ENCODE measurements around the gene RHOF. TPM values are rescaled to one million over a fixed set of nuclear protein-coding genes. Genes with fewer than 3 reads are reported as not detected.

The RHOF gene
- total and polyA plus RNA-seq, 2 of the 8 experiments (the other 6 are each of a cell fraction or from before 2014, with no cell fraction given), result 23.8 to 31.9 TPM

GRCh38 chr12:121784460-121784859 lies 9.0 kb downstream of the RHOF start (continued):
- no peak for TF ChIP-seq CHD7 (IDR thresholded peaks at IDR 0.05; ENCODE audit: insufficient replicate concordance, low read length)
- TF ChIP-seq SUZ12 (IDR thresholded peaks at IDR 0.05; ENCODE audit: low read length), result no peak
- no peak for TF ChIP-seq PHF8 (conservative IDR thresholded peaks at IDR 0.05; ENCODE audit: low read depth, low read length)
- no peak for TF ChIP-seq ATF2 (IDR thresholded peaks at IDR 0.05; ENCODE audit: low read length)
- no peak for TF ChIP-seq FOSL1 (IDR thresholded peaks at IDR 0.05; ENCODE audit: insufficient read depth, low read depth, low read length)
- no peak for TF ChIP-seq TAF1 (IDR thresholded peaks at IDR 0.05; ENCODE audit: low read depth, low read length)
- TF ChIP-seq YY1 (IDR thresholded peaks at IDR 0.05; ENCODE audit: low read depth, low read length), result no peak
- no peak for TF ChIP-seq CHD2 (IDR thresholded peaks at IDR 0.05; ENCODE audit: low read length)
